Daoy (cell line): ENCODE results near the gene ASS1. TPM values are rescaled to one million over a fixed set of nuclear protein-coding genes. Genes with fewer than 3 reads are reported as not detected.

ENCODE experiments used
- DNase-seq: peaks from one replicate; pipeline ENCODE4 v3.0.0-alpha.2; 2015; ENCODE audit warnings: low read depth
- total RNA-seq: library from RNA; depleted of rRNA; stranded (reverse); fragments of >200 nt; shearing (Covaris generic); gene quantifications from 2 replicates; pipeline ENCODE4 v1.2.3, GENCODE V29; 2014

The ASS1 gene
- total RNA-seq, 1 experiment from 2014 or later, result 84.5 TPM

- no peak for DNase-seq
These were observed 26.0 kb upstream of the ASS1 start for GRCh38 chr9:130418776-130419175.

- no peak for DNase-seq
These were observed 25.2 kb upstream of the ASS1 start for GRCh38 chr9:130419521-130420035.

GRCh38 chr9:130421154-130421801 lies 23.5 kb upstream of the ASS1 start:
- no peak for DNase-seq

GRCh38 chr9:130421802-130422276 lies 22.9 kb upstream of the ASS1 start:
- DNase-seq, result peak; percentile 93

- DNase-seq, result no peak
These were observed 22.2 kb upstream of the ASS1 start for GRCh38 chr9:130422546-130422945.

GRCh38 chr9:130423272-130423671 lies 21.5 kb upstream of the ASS1 start:
- DNase-seq, result no peak

GRCh38 chr9:130424595-130425454 lies 19.9 kb upstream of the ASS1 start:
- DNase-seq, result no peak

- DNase-seq, result no peak
These were observed 18.9 kb upstream of the ASS1 start for GRCh38 chr9:130425741-130426466.

- no peak for DNase-seq
These were observed 18.3 kb upstream of the ASS1 start for GRCh38 chr9:130426467-130426773.

GRCh38 chr9:130426883-130427282 lies 17.9 kb upstream of the ASS1 start:
- DNase-seq, result peak; percentile 97

GRCh38 chr9:130427326-130427725 lies 17.4 kb upstream of the ASS1 start:
- DNase-seq, result no peak

GRCh38 chr9:130428086-130428665 lies 16.6 kb upstream of the ASS1 start:
- DNase-seq, result no peak

- no peak for DNase-seq
These were observed 15.4 kb upstream of the ASS1 start for GRCh38 chr9:130429381-130429780.

- DNase-seq, result no peak
These were observed 14.9 kb upstream of the ASS1 start for GRCh38 chr9:130429831-130430230.

GRCh38 chr9:130430232-130430631 lies 14.5 kb upstream of the ASS1 start:
- no peak for DNase-seq

GRCh38 chr9:130430734-130431535 lies 13.8 kb upstream of the ASS1 start:
- no peak for DNase-seq

GRCh38 chr9:130431536-130432303 lies 13.0 kb upstream of the ASS1 start:
- DNase-seq, result no peak

- DNase-seq, result no peak
These were observed 12.4 kb upstream of the ASS1 start for GRCh38 chr9:130432362-130432761.

- no peak for DNase-seq
These were observed 12.0 kb upstream of the ASS1 start for GRCh38 chr9:130432796-130433167.

- peak; percentile 79 for DNase-seq
These were observed 11.4 kb upstream of the ASS1 start for GRCh38 chr9:130433168-130433946.
